Daoy (cell line): ENCODE measurements around the gene CACNA1B. TPM values are rescaled to one million over a fixed set of nuclear protein-coding genes. Genes with fewer than 3 reads are reported as not detected.
"Not testable (repeated sequence)": the region's sequence is repeated elsewhere in the genome, so short reads cannot be mapped to it uniquely, and the experiment has no call there.

Source experiments
- DNase-seq: peaks from one replicate; pipeline ENCODE4 v3.0.0-alpha.2; 2015; ENCODE audit warnings: low read depth
- total RNA-seq: library from RNA; depleted of rRNA; stranded (reverse); fragments of >200 nt; shearing (Covaris generic); gene quantifications from 2 replicates; pipeline ENCODE4 v1.2.3, GENCODE V29; 2014

The CACNA1B gene
- total RNA-seq, 1 experiment from 2014 or later = 0.23 TPM

DNA sequence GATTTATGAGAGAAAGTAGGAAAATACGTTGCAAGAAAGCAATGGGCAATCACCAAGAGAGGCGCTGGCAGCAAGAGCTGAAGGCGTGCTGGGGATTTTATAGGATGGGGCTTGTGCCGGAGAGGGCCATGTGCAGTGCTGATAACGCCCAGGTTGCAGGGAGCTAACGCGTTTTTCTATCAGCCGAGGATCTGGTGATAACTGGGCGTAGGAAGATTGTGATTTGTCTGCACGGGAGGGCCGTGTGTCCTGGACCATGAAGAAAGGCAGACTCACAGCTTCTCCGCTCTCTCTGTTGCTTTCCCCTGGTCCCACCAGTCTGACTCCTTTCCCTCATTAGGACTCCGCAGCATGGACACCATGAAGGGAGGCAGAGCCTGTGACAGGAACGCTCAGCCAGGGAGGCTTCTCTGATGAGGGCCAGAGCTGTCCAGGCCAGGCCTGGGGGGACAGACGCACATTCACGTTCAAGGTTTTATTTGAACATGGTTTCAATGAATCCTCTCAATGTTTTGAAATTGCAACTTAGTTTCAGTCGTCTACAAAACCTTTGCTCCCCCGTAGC is 11.9 kb upstream of the CACNA1B start:
- DNase-seq = no peak

DNA sequence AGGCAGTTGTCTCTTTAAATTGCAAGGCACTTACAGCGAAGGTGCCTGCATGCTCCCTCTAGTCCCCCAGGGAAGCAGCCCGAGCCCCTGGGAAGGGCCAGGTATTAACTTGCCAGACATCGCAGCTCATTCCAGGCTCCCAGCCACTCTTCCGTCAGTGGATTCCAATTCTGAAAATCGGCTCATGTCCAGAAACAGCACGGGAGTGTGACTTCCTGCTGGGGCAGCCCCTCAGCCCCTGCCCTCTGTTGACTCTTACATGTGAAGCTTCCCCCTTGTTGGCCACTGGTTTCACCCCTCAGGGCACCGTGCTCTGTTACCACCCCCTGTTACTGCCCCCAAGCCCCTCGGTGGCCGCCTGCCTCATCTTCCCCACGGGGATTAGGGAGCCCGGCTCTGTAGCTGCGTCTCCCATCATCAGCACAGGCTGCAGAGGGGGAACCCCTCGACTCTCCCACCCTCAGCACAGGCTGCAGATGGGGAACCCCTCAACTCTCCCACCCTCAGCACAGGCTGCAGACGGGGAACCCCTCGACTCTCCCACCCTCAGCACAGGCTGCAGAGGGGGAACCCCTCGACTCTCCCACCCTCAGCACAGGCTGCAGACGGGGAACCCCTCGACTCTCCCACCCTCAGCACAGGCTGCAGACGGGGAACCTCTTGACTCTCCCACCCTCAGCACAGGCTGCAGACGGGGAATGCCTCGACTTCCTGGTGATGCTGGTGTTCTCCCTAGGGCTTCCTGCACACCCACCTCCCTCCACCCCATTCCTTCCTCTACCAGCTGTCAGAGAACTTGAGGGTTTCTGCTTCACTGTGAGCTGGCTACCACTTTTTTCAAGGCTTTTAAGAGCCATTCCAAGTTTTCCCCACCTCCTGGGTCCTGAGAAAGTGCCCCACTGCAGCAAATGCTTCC is 11.1 kb upstream of the CACNA1B start:
- DNase-seq = no peak

DNA sequence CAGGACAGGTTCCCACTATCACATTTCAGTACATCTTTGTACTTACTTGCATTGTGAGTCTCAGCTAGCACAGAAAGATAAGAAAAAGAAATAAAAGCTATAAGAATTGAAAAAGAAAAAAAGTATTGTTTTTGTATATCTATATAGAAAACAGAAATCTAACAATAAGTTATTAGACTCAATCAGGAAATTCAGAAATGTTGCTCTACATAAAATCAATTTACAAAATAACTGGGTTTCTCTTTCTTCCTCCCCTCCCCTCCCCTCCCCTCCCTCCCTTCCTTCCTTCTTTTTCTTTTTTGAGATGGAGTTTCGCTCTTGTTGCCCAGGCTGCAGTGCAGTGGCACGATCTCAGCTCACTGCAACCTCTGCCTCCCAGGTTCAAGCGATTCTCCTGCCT is 7.2 kb upstream of the CACNA1B start:
- no peak for DNase-seq

DNA sequence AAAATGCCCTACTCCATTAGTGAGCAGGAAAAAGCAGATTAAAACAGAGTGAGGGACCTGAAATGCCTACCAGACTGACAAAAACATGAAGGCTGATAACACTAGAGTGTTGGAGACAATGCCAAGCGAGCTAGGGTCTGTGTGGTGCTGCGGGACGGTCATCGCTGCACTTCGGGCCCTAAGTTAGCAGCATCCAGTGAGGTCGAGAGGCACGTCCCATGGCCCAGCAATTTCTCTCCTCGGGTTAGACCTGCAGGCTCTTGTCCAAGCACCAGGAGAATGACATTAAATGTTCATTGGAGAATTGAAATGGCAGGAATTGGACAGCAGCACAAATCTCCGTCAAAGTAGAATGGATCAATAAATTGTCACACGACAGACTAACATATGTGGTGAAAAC is 5.3 kb upstream of the CACNA1B start:
- no peak for DNase-seq

GRCh38 chr9:137873408-137873807 is 4.2 kb upstream of the CACNA1B start:
- DNase-seq = no peak

- no peak for DNase-seq
These were observed 3.7 kb upstream of the CACNA1B start for GRCh38 chr9:137873858-137874362.

GRCh38 chr9:137875354-137875753 is 2.2 kb upstream of the CACNA1B start:
- no peak for DNase-seq

DNA sequence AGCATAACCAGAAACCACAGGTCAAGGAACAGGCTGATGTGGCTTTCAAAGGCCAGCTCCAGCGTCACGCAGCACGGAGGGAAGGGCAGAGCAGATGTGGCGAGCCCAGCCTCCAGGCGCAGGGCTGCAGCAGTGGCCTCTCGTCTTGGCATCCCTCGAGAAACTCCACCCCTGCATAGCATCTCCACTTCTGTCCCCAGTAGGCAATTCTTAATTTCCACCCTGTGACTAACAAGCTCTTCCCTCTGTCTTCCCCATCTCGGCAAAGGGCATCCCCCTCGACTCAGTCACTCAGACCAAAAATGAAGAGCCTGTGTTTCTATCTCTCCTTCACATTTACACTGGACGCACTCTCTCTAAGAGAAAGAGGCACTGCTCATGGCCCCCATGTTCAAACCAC is 1.7 kb upstream of the CACNA1B start:
- DNase-seq = no peak

DNA sequence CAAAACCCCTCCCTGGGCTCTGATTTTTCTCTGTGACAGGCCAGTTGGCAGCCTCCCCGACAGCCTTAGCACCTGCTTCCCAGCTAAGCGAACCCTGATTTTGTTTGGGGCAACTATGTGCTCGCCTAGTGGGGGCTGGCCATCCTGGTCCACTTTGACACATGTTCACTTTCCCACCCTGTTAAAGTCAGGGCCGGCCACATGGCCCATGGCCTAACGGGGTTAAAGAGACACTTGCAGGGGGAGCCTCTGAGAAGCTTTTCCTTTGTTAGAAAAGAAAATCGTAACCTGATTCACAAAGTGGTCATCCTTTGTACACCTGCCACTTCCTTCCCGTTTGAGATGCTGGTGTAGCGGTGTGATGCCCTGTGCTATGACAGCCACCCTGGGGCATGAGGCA is 1.3 kb upstream of the CACNA1B start:
- DNase-seq = no peak

GRCh38 chr9:137876781-137877386 is 698 bp upstream of the CACNA1B start:
- no peak for DNase-seq

DNA sequence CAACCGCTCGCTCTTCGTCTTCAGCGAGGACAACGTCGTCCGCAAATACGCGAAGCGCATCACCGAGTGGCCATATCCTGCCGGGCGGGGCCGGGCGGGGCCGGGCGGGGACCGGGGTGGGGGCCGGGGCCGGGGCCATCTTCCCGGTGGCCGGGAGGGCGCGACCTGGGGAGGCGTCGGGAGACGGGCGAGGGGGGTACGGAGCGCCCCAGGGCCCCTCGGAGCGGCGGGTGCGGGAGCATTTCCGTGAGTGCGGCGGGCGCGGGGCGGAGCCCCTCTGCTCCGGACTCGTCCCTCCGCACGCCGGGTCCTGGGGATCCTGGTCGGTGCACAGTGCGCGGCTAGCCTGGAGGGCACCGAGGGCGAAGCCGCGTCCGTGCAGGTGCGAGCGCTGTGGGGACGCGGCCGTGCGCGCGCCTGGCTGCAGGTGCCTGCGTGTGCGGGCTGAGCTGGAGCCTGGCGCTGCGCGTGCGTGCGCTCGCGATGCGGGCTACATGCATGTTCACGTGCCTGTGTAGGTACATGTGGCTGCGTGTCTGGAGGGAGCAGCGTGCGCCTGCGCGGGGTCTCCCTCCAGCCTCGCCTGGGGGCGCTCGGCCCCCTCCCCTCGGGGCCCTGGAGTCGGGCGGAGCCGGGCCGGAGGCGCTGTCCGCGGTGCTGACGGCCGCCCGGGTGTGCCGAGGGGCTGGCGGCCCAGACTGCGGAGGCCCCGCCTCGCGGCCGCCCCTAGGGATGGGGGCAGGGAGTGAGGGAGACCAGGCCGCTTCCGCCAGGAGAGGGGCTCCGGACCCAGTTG is 762 bp downstream of the CACNA1B start:
- peak; percentile 56 for DNase-seq

DNA sequence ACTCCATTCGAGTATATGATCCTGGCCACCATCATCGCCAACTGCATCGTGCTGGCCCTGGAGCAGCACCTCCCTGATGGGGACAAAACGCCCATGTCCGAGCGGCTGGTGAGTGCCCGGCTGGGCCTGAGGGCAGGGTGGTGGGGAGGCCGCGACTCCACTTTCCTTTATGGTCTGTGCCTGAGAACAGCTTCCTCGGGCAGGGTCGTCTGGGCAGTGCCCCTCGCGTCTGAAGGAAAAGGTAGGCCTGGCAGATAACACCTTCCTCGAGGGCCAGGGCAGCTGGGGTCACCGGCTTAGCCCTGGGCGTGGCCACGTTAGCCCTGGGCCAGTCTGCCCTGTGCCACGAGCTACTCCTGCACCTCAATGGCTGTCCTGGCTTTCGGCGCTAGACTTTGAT is 1.5 kb downstream of the CACNA1B start:
- DNase-seq = no peak

DNA sequence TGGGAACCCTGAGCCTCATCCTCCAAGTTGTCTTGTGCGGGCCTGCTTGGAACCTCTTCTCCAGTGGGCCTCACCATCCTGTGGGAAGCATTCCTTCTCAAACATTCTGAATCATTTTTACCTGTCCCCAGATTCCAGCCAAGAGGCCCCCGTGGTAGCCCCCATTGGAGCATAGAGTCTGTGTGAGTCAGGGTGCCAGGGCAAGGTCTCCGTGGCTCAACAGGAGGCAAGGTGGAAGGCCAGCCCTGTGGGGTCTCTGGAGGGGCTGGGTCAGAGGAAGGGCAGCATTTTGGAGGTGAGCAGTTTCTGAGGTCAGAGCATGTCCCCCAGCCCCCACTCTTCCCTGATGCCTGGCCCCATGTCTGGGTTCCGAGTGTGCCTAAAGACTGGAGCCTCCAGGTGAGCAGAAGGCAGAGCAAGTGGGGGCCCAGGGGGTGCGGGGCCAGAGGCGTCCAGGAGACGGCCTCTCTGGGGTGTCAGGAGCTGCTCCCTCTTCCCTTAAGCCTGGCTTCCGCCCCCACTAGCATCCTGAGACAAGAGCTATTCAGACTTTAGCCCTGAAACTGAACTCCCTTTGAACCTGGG is 2.1 kb downstream of the CACNA1B start:
- no peak for DNase-seq

GRCh38 chr9:137880160-137880975 is 2.8 kb downstream of the CACNA1B start:
- DNase-seq = peak; percentile 48

GRCh38 chr9:137880976-137881530 is 3.5 kb downstream of the CACNA1B start:
- DNase-seq = no peak

- DNase-seq = no peak
These were observed 4.3 kb downstream of the CACNA1B start for GRCh38 chr9:137881591-137882505.

DNA sequence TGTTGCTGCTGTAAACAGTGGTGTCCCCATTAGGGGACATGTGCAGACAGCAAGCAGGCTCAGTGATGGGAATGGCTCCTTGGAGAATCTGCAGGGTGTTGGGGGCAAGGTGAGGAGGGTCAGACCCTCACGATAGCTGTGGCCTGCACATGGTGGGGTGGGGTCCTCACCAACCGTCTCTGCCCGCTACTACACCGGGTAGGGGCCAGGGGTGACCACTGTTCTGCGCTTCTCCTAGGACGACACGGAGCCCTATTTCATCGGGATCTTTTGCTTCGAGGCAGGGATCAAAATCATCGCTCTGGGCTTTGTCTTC is 4.9 kb downstream of the CACNA1B start:
- DNase-seq = no peak

DNA sequence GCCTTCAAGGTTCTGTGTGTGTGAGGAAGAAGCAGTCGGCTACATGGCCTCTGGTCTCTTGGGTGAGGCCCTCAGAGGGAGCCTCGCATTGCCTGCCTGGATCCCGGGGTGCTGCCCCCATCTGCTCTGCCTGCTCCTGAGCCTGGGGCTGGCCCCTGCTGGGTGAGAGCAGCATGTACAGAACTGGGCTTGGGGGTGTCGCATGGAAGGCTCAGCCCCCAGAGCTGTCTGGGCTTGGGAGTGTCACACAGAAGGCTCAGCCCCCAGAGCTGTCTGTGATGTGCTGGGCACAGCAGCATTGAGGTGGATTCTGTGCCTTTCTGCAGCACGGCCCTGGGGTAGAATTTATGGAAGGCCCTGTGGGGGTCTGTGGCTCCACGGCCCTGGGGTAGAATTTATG is 6.4 kb downstream of the CACNA1B start:
- not testable (repeated sequence) for DNase-seq

- DNase-seq = peak; percentile 31
These were observed 7.0 kb downstream of the CACNA1B start for GRCh38 chr9:137884547-137884946.
